Cardiac muscle cell (in vitro differentiated cells and primary cell): ENCODE measurements around the gene UNC5A. TPM values are rescaled to one million over a fixed set of nuclear protein-coding genes. Genes with fewer than 3 reads are reported as not detected.

Experiments used
- DNase-seq, 2 donors: peaks; one replicate each; pipeline versions ENCODE4 v3.0.0 to v3.0.0-alpha.2; 2010 to 2017; ENCODE audit warnings: low read depth in 1 of 2, low spot score in 1 of 2
- H3K27ac ChIP-seq: fragments of 200-600 bp; sonication (generic); 2 replicates; pipeline ENCODE4 v1.5.1; 2016
- H3K27me3 ChIP-seq: fragments of 200-600 bp; sonication (generic); 2 replicates; pipeline ENCODE4 v1.6.0; 2016; ENCODE audit warnings: control low read depth
- H3K36me3 ChIP-seq: fragments of 200-600 bp; sonication (generic); 2 replicates; pipeline ENCODE4 v1.5.1; 2016; ENCODE audit warnings: control low read depth
- H3K4me1 ChIP-seq: fragments of 200-600 bp; sonication (generic); 2 replicates; pipeline ENCODE4 v1.8.1; 2017; ENCODE audit warnings: low read depth, mild to moderate bottlenecking, mixed run types
- H3K4me3 ChIP-seq: fragments of 200-600 bp; sonication (generic); 2 replicates; pipeline ENCODE4 v1.5.1; 2016; ENCODE audit warnings: mild to moderate bottlenecking
- H3K9me3 ChIP-seq: fragments of 200-600 bp; sonication (generic); 2 replicates; pipeline ENCODE4 v1.5.1; 2017; ENCODE audit warnings: low read depth, mild to moderate bottlenecking, control low read depth
- polyA plus RNA-seq: library from polyadenylated mRNA; unstranded; fragments of >200 nt; fragmentation: Nextera tagmentation; extraction: Ambion mirVana; gene quantifications from 2 replicates; pipeline ENCODE4 v1.2.1, GENCODE V29; 2016
- total RNA-seq: library from RNA; depleted of rRNA; stranded (reverse); fragments of >200 nt; gene quantifications from 2 replicates; pipeline ENCODE4 v1.2.3, GENCODE V29; 2016
- TF ChIP-seq, protein P1 (sequence below): IDR thresholded peaks from 2 replicates; pipeline ENCODE4 v1.5.1; 2012; ENCODE audit warnings: low read depth, mild to moderate bottlenecking, low read length

UNC5A gene
- total and polyA plus RNA-seq, 2 experiments from 2014 or later, result 0.26 to 0.86 TPM

DNA sequence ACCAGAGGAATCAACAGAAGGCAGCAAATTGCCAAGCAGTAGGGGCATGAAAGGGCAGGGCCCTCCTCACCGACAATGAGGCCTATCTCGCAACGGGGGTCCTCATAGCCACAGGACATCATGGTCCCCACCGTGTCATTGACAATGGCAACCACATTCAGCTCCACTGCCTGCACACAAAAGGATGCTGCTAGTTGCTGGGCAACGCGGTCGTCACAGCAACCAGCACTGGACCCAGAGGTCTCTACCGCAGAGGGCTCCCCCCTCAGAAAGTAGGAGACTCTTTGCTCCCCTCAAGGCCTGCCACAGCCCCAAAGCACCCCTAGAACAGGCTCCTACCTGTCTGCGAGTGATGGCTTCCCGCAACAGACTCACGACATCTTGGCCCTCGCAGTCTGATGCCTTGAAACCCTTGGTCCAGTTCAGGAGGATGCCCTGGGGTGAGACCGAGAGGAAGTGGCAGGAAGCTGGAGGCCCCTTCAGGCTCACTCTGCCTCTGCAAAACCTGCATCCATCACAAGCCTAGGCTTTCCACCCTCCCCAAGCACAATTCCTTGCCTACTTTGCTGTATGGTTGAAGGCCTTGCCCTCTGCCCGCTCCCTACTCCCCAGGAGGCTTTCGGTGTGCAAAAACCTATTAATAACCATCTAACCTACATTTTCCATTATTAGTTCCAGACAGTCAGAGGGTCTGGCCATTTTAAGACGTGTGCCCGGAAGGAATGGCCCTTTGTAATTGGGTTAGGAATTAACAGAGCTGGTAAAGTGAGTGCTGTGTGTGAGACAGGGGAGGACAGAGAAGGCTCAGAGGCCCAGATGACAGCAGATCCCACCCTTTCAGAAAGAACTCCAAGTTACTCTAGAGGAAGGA lies 73.6 kb downstream of the UNC5A start:
- Histone ChIP-seq H3K27me3 (no peaks in the 10 kb centered on the region), H3K36me3 (no peaks in the 10 kb centered on the region), H3K4me3 (no peak overlapping the region), H3K4me1 (no peaks in the 10 kb centered on the region), H3K27ac (no peak overlapping the region), H3K9me3 (no peaks in the 10 kb centered on the region)
- no peak for DNase-seq
- TF ChIP-seq, protein P1, sequence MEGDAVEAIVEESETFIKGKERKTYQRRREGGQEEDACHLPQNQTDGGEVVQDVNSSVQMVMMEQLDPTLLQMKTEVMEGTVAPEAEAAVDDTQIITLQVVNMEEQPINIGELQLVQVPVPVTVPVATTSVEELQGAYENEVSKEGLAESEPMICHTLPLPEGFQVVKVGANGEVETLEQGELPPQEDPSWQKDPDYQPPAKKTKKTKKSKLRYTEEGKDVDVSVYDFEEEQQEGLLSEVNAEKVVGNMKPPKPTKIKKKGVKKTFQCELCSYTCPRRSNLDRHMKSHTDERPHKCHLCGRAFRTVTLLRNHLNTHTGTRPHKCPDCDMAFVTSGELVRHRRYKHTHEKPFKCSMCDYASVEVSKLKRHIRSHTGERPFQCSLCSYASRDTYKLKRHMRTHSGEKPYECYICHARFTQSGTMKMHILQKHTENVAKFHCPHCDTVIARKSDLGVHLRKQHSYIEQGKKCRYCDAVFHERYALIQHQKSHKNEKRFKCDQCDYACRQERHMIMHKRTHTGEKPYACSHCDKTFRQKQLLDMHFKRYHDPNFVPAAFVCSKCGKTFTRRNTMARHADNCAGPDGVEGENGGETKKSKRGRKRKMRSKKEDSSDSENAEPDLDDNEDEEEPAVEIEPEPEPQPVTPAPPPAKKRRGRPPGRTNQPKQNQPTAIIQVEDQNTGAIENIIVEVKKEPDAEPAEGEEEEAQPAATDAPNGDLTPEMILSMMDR, result no peak

DNA sequence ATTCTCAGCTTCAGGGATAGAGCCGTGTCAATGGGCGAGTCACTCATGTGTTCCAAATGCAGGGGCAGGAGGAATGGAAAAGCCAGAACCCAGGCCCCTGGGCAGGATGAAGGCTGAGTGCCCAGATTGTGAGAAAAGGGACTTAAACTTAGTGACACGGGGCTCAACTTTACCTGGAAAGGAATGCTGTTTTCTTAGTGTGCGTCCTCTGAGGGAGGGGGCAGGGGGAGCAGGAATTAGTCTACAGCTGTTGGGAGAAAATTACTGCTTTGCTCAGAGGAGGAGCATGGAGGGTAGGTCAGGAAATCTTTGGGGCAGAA lies 74.2 kb downstream of the UNC5A start:
- TF ChIP-seq, protein P1, result no peak
- Histone ChIP-seq H3K9me3 (no peaks in the 10 kb centered on the region), H3K4me3 (no peak overlapping the region), H3K4me1 (no peaks in the 10 kb centered on the region), H3K27me3 (no peaks in the 10 kb centered on the region), H3K36me3 (no peaks in the 10 kb centered on the region), H3K27ac (no peak overlapping the region)
- DNase-seq, result no peak

DNA sequence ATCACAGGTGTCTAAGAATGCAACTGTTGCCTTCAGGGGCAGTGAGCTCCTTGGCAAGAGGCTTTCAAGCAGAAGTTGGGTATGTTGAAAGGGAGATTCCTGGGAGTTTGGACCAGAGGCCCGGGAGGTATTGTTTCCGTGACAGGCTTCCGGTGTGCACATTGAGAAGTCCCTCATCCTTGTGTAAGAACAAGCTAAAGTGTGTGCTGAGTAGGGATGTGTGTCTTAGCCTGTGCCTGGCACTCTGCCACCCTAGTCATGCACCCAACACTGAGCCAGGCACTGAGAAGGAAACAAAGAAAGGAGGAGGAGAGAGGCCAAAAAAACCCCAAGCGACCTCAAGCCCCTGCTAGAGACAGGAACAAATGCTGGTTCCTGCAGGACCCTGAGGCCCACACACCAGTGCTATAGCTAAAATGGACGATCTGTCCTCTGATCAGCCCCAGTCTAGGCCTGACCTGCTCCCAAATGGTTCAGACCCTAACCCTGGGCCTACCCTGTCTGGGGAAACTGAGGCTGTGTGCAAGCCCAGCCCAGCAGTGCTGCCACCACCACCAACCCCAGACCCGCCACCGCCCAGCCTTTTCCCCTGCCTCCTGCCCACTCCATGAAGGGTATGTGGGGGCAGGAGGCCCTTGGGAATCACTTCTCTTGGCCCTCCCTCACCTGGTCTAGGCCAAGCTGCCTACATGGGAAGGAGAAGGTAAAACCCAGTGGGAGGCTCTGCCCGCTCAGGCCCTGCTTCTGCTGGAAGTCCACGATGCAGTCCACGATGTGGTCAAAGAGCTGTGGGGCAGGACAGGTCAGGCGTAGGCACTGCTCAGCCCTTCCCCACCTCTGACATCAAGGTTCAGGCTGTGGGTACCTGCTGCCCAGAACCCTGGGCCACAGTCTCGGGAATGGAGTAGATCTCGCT lies 76.2 kb downstream of the UNC5A start:
- Histone ChIP-seq H3K27ac (no peak overlapping the region), H3K4me3 (no peak overlapping the region), H3K4me1 (no peaks in the 10 kb centered on the region), H3K9me3 (no peaks in the 10 kb centered on the region), H3K27me3 (no peaks in the 10 kb centered on the region), H3K36me3 (no peaks in the 10 kb centered on the region)
- no peak for DNase-seq
- TF ChIP-seq, protein P1, result no peak

DNA sequence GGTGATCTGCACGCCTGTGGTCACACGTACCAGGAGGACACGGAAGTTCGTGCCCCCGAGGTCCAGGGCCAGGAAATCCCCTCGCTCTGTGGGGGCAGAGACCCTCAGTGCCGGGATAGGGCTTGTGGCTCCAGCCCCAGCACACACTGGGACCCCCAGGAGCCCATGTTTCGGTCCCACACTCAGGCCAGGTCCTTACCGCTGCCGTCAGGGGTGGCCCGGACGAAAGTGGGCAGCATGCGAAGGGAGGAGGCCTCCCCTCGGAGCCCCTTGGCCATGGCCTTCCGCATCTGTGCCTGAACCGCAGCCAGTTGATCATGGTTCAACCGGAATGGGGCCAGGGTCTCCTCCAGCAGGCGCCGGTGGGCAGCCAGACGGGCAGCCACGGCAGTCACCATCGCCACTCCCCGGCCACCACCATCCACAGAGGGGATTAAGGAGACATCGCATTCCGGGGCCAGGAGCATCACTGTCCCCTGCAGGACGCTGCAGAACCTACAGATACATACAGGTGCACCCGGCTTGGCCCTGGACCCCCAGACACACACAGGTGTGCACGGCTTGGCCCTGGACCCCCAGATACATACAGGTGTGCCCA lies 77.0 kb downstream of the UNC5A start:
- H3K27ac ChIP-seq, result no peak overlapping the region
- DNase-seq, result no peak
- no peaks in the 10 kb centered on the region for H3K9me3 ChIP-seq
- no peaks in the 10 kb centered on the region for H3K4me1 ChIP-seq
- H3K4me3 ChIP-seq, result no peak overlapping the region
- H3K27me3 ChIP-seq, result no peaks in the 10 kb centered on the region
- H3K36me3 ChIP-seq, result no peaks in the 10 kb centered on the region
- TF ChIP-seq, protein P1, result no peak

DNA sequence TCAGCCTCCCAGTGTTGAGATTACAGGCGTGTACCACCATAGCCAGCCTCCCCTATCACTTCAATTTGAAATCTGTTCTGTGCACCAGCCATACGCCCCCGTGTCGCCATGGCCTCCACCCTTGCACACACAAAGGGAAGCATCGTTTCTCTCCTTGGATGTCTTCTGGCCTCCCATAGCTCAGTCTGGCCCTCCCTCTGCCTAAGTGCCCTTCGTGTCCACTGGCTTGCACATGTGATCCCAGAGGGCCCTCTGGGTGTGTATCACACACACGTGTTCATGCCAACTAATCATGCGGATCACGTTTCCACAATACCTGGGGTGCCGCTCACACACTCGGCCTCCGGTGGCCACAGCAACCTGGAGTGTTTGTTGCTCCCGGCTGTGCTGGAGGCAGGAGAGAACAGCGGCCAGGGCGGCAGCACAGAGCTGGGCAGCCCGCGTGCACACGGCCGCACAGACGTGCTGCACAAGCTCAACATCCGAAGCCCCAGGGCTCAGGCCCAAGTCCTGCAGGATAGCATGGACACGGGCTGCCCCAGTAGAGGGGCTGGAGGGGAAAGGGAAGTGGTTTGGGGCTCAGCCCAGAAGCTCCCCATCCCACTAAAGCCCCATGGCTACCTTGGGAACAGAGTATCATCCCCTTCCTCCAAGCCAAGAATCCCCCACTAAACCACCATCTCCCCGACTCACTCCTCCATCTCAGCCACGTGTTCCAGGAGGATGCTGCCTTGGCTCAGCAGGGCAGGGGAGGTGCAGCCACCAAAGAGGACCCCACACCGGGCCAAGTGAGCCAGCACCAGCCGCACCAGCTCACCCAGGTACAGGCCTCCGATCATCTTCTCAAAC lies 77.9 kb downstream of the UNC5A start:
- no peaks in the 10 kb centered on the region for H3K27me3 ChIP-seq
- no peak overlapping the region for H3K27ac ChIP-seq
- no peaks in the 10 kb centered on the region for H3K4me1 ChIP-seq
- no peaks in the 10 kb centered on the region for H3K36me3 ChIP-seq
- H3K4me3 ChIP-seq, result no peak overlapping the region
- no peak for DNase-seq
- TF ChIP-seq, protein P1, result no peak
- H3K9me3 ChIP-seq, result no peaks in the 10 kb centered on the region
